ENCODE data around the gene EGFL7.

GRCh38 chr9:136627703-136628102 is 35.0 kb upstream of the EGFL7 start:
- TF ChIP-seq CTCF (IDR thresholded peaks at IDR 0.05 in 8 of 11, conservative IDR thresholded peaks at IDR 0.05 in 3 of 11), result no peak
- TF ChIP-seq POLR2A (IDR thresholded peaks at IDR 0.05), result no peak
- TF ChIP-seq POLR2AphosphoS5 (IDR thresholded peaks at IDR 0.05), result no peak
